Panc1 (cell line): ENCODE measurements around the gene AHRR. TPM values are rescaled to one million over a fixed set of nuclear protein-coding genes. Genes with fewer than 3 reads are reported as not detected.

Experiments
- ATAC-seq: fragments of 200-7000 bp; cut with Tn5 transposase; 2 replicates; pipeline ENCODE4 v1.9.1; 2020; ENCODE audit warnings: mild to moderate bottlenecking, moderate library complexity
- BruUV-seq: library from RNA; stranded (reverse); fragments of 400-500 nt; replicated peaks from 2 replicates; lab custom pipeline; 2021; lab: Mats Ljungman, UMichigan
- CTCF ChIA-PET: fragments of 300-600 bp; sonication (Branson Sonifier 250); formaldehyde crosslinking; loops from one replicate; lab custom pipeline; 2022; ENCODE audit warnings: antibody characterized with exemption; lab: Charles Lee
- POLR2A ChIA-PET: fragments of 300-600 bp; sonication (Branson Sonifier 250); formaldehyde crosslinking; loops from one replicate; lab custom pipeline; 2022; ENCODE audit warnings: antibody characterized with exemption; lab: Charles Lee
- DNase-seq: peaks from one replicate; pipeline ENCODE4 v3.0.0-alpha.2; 2010; ENCODE audit warnings: low read depth, low spot score
- H3K27ac ChIP-seq: 2 replicates; pipeline ENCODE4 v1.5.1; 2011; ENCODE audit warnings: mild to moderate bottlenecking, low read length, inconsistent platforms
- H3K27me3 ChIP-seq: fragments of 200-500 bp; sonication (Bioruptor generic); 2 replicates; pipeline ENCODE4 v1.6.0; 2014; ENCODE audit warnings: low read length, inconsistent platforms; ENCODE audit not compliant: control insufficient read depth, insufficient read depth
- H3K36me3 ChIP-seq: fragments of 200-500 bp; sonication (Bioruptor generic); 2 replicates; pipeline ENCODE4 v1.5.1; 2014; ENCODE audit warnings: inconsistent platforms, mild to moderate bottlenecking, low read length, moderate library complexity; ENCODE audit not compliant: control insufficient read depth, insufficient read depth
- H3K4me1 ChIP-seq: 2 replicates; pipeline ENCODE4 v1.5.1; 2011; ENCODE audit warnings: inconsistent platforms, mild to moderate bottlenecking, low read length, moderate library complexity; ENCODE audit not compliant: control insufficient read depth, insufficient read depth
- H3K4me3 ChIP-seq, 2 experiments: 2 replicates each; pipeline ENCODE4 v1.5.1; 2011 to 2012; ENCODE audit warnings: low read depth in 2 of 2, low read length in 2 of 2, mild to moderate bottlenecking in 2 of 2, inconsistent platforms in 1 of 2, moderate library complexity in 1 of 2
- H3K9me3 ChIP-seq: fragments of 200-500 bp; sonication (Bioruptor generic); 2 replicates; pipeline ENCODE4 v1.5.1; 2014; ENCODE audit warnings: low read depth, mild to moderate bottlenecking, inconsistent platforms, low read length, moderate library complexity; ENCODE audit not compliant: control insufficient read depth, insufficient read depth
- CTCF ChIP-seq: fragments of 450-650 bp; IDR thresholded peaks from 2 replicates; pipeline ENCODE4 v1.5.1; 2017; ENCODE audit warnings: mild to moderate bottlenecking
- POLR2AphosphoS5 ChIP-seq: IDR thresholded peaks from 2 replicates; pipeline ENCODE4 v1.6.1; 2012; ENCODE audit warnings: mild to moderate bottlenecking, low read depth, low read length, moderate library complexity
- REST ChIP-seq, 2 experiments: IDR thresholded peaks; 2 replicates each; pipeline ENCODE4 v1.6.1; 2011 to 2012; ENCODE audit warnings: low read depth in 2 of 2, control low read depth in 1 of 2, low read length in 1 of 2, mild to moderate bottlenecking in 1 of 2, moderate library complexity in 1 of 2; ENCODE audit not compliant: insufficient read depth in 1 of 2
- SIN3A ChIP-seq: IDR thresholded peaks from 2 replicates; pipeline ENCODE4 v1.6.1; 2012; ENCODE audit warnings: low read depth, mild to moderate bottlenecking, low read length, moderate library complexity, borderline replicate concordance; ENCODE audit not compliant: insufficient read depth
- TCF7L2 ChIP-seq: IDR thresholded peaks from 2 replicates; pipeline ENCODE4 v1.6.1; 2011; ENCODE audit warnings: mild to moderate bottlenecking, low read depth, low read length, inconsistent platforms
- in situ Hi-C: cut with HindIII; loops from 2 replicates; pipeline ENCODE4 v1.10.0; 2016; ENCODE audit warnings: low sequenced_read_pairs, low pct_unique_long_range_greater_than_20kb
- intact Hi-C: fragments of 100-400 bp; cut with micrococcal nuclease; formaldehyde crosslinking; loops from one replicate; pipeline ENCODE4 v1.10.0; 2022; ENCODE audit not compliant: unreplicated experiment
- total RNA-seq: library from RNA; stranded (reverse); gene quantifications from one replicate; pipeline ENCODE4 v1.2.1, GENCODE V29; 2021; ENCODE audit not compliant: unreplicated experiment

Gene AHRR
- total RNA-seq, 1 experiment from 2014 or later = 23.6 TPM

- ChIA-PET POLR2A (no interaction called here), CTCF (no interaction called here)
- DNase-seq = no peak
- ATAC-seq = no peak
- Histone ChIP-seq H3K4me1 (no peaks in the 10 kb centered on the region), H3K9me3 (no peaks in the 10 kb centered on the region), H3K27me3 (no peaks in the 10 kb centered on the region), H3K27ac (no peak overlapping the region), H3K36me3 (no peaks in the 10 kb centered on the region), H3K4me3 (no peak overlapping the region)
- in situ Hi-C loops = no loop called here
- intact Hi-C loops = no loop called here
- TF ChIP-seq SIN3A = no peak
- TF ChIP-seq REST (IDR thresholded peaks at IDR 0.05; ENCODE audit: insufficient read depth in 1 of 2, low read depth in 2 of 2, low read length in 1 of 2) = no peak
- no peak for TF ChIP-seq TCF7L2
- TF ChIP-seq CTCF = no peak
- no peak for TF ChIP-seq POLR2AphosphoS5
- BruUV-seq = no TSS peak
Observed at GRCh38 chr5:378976-379742, 57.6 kb downstream of the AHRR start.

GRCh38 chr5:380701-381309, 59.3 kb downstream of the AHRR start:
- no peak overlapping the region for H3K27ac ChIP-seq
- intact Hi-C loops = no loop called here
- H3K36me3 ChIP-seq = no peaks in the 10 kb centered on the region
- no peaks in the 10 kb centered on the region for H3K27me3 ChIP-seq
- no peak for DNase-seq
- no peak for TF ChIP-seq POLR2AphosphoS5
- no peak for TF ChIP-seq SIN3A
- in situ Hi-C loops = no loop called here
- H3K9me3 ChIP-seq = no peaks in the 10 kb centered on the region
- BruUV-seq = no TSS peak
- no peak overlapping the region for H3K4me3 ChIP-seq
- ChIA-PET CTCF (interaction anchor here (0.6 kb wide), 1 partner anchor 14 kb away, joined by 5 read pairs; no protein-coding TSS in a partner anchor), POLR2A (interaction anchor here (0.6 kb wide), 1 partner anchor 51 kb away, joined by 3 read pairs; no protein-coding TSS in a partner anchor)
- no peaks in the 10 kb centered on the region for H3K4me1 ChIP-seq
- no peak for ATAC-seq
